GM12878 (cell line): Measurements from ENCODE around the gene SNX32. TPM values are rescaled to one million over a fixed set of nuclear protein-coding genes. Genes with fewer than 3 reads are reported as not detected.

Source experiments
- EGR1 ChIP-seq, 2 experiments: IDR thresholded peaks; 1 replicate in 1 of 2; 2 replicates in 1 of 2; pipeline ENCODE4 v1.6.1; 2011 to 2012; ENCODE audit warnings: low read depth in 2 of 2, low read length in 2 of 2, borderline replicate concordance in 1 of 2, mild to moderate bottlenecking in 1 of 2, moderate library complexity in 1 of 2
- HDAC6 ChIP-seq: fragments of 200-600 bp; sonication (generic); IDR thresholded peaks from one replicate; pipeline ENCODE4 v1.8.0; 2017; ENCODE audit warnings: antibody characterized with exemption; ENCODE audit not compliant: unreplicated experiment
- IKZF1 ChIP-seq: fragments of 450-650 bp; conservative IDR thresholded peaks from 2 replicates; pipeline ENCODE4 v1.6.1; 2017; ENCODE audit warnings: antibody characterized with exemption, mild to moderate bottlenecking
- JUNB ChIP-seq: IDR thresholded peaks from 2 replicates; pipeline ENCODE4 v1.6.1; 2016; ENCODE audit warnings: antibody characterized with exemption, mild to moderate bottlenecking
- KAT2A ChIP-seq: conservative IDR thresholded peaks from 2 replicates; pipeline ENCODE4 v1.6.1; 2011; ENCODE audit warnings: low read depth, low read length; ENCODE audit not compliant: control insufficient read depth
- LARP7 ChIP-seq: fragments of 450-650 bp; IDR thresholded peaks from 2 replicates; pipeline ENCODE4 v1.6.1; 2017; ENCODE audit warnings: mild to moderate bottlenecking
- MYC ChIP-seq: IDR thresholded peaks from 2 replicates; pipeline ENCODE4 v1.6.1; 2011; ENCODE audit warnings: mild to moderate bottlenecking, low read length, moderate library complexity, inconsistent platforms; ENCODE audit not compliant: insufficient read depth, insufficient replicate concordance, insufficient read length, severe bottlenecking
- PML ChIP-seq: IDR thresholded peaks from 2 replicates; pipeline ENCODE4 v1.6.1; 2012; ENCODE audit warnings: low read length, inconsistent platforms
- RAD51 ChIP-seq: fragments of 450-650 bp; IDR thresholded peaks from 2 replicates; pipeline ENCODE4 v1.6.1; 2016; ENCODE audit warnings: moderate library complexity, mild to moderate bottlenecking, inconsistent platforms
- SMAD1 ChIP-seq: fragments of 450-650 bp; IDR thresholded peaks from 2 replicates; pipeline ENCODE4 v1.6.1; 2018; ENCODE audit warnings: mild to moderate bottlenecking, low read depth; ENCODE audit not compliant: partially characterized antibody
- SP1 ChIP-seq: IDR thresholded peaks from one replicate; pipeline ENCODE4 v1.6.1; 2011; ENCODE audit warnings: low read depth, low read length
- SRF ChIP-seq, 2 experiments: IDR thresholded peaks; 2 replicates each; pipeline ENCODE4 v1.6.1; 2011; ENCODE audit warnings: low read depth in 2 of 2, low read length in 2 of 2, mild to moderate bottlenecking in 1 of 2, moderate library complexity in 1 of 2
- TCF3 ChIP-seq: IDR thresholded peaks from 2 replicates; pipeline ENCODE4 v1.6.1; 2012; ENCODE audit warnings: low read depth, mild to moderate bottlenecking, low read length, borderline replicate concordance; ENCODE audit not compliant: insufficient read depth
- YY1 ChIP-seq: IDR thresholded peaks from 2 replicates; pipeline ENCODE4 v1.6.1; 2011; ENCODE audit warnings: low read depth, mild to moderate bottlenecking, low read length
- ZSCAN29 ChIP-seq: fragments of 450-650 bp; IDR thresholded peaks from 2 replicates; pipeline ENCODE4 v1.6.1; 2017; ENCODE audit warnings: mild to moderate bottlenecking, moderate library complexity
- polyA plus RNA-seq, 11 experiments: library from polyadenylated mRNA; depleted of rRNA in 4 of 11; unstranded in 6 of 11; stranded (reverse) in 5 of 11; fragments of >200 nt; fragmentation: Nextera tagmentation in 4 of 11; fragmentation: Illumina TruSeq in 1 of 11; extraction: Ambion mirVana in 4 of 11; extraction: Trizol in 1 of 11; gene quantifications; 1 replicate in 1 of 11; 2 replicates in 10 of 11; pipeline versions ENCODE4 v1.2.1 to v1.2.3, GENCODE V29; 2011 to 2016; ENCODE audit warnings: inconsistent platforms in 2 of 11, missing spikeins in 2 of 11, low read depth in 1 of 11
- total RNA-seq, 4 experiments: library from RNA; depleted of rRNA in 3 of 4; stranded (reverse); fragments of >200 nt in 3 of 4; fragmentation: Illumina TruSeq in 1 of 4; extraction: Trizol in 1 of 4; gene quantifications; 2 replicates each; pipeline versions ENCODE4 v1.2.1 to v1.2.3, GENCODE V29; 2013 to 2021
- TF ChIP-seq, protein P1 (sequence below): fragments of 450-650 bp; IDR thresholded peaks from 2 replicates; pipeline ENCODE4 v1.6.1; 2016; ENCODE audit warnings: mild to moderate bottlenecking, moderate library complexity, borderline replicate concordance
- TF ChIP-seq, protein P2 (sequence below): fragments of 450-650 bp; formaldehyde crosslinking; IDR thresholded peaks from 2 replicates; pipeline ENCODE4 v1.5.0; 2022; ENCODE audit warnings: mild to moderate bottlenecking, missing genetic modification characterization
- TF ChIP-seq, protein P3 (sequence below): IDR thresholded peaks from 2 replicates; pipeline ENCODE4 v1.6.1; 2012; ENCODE audit warnings: low read depth, low read length, improper control_type of control experiment
- TF ChIP-seq, protein P4 (sequence below): IDR thresholded peaks from 2 replicates; pipeline ENCODE4 v1.6.1; 2012; ENCODE audit warnings: low read depth, low read length, improper control_type of control experiment
- TF ChIP-seq, protein P5 (sequence below): fragments of 450-650 bp; IDR thresholded peaks from 2 replicates; pipeline ENCODE4 v1.6.1; 2017; ENCODE audit warnings: borderline replicate concordance

SNX32 gene
- total and polyA plus RNA-seq, 10 of the 15 experiments (the other 5 are each of a cell fraction or from before 2014, with no cell fraction given), result 0.04 to 1.5 (median 0.11) TPM; not detected in 1

DNA sequence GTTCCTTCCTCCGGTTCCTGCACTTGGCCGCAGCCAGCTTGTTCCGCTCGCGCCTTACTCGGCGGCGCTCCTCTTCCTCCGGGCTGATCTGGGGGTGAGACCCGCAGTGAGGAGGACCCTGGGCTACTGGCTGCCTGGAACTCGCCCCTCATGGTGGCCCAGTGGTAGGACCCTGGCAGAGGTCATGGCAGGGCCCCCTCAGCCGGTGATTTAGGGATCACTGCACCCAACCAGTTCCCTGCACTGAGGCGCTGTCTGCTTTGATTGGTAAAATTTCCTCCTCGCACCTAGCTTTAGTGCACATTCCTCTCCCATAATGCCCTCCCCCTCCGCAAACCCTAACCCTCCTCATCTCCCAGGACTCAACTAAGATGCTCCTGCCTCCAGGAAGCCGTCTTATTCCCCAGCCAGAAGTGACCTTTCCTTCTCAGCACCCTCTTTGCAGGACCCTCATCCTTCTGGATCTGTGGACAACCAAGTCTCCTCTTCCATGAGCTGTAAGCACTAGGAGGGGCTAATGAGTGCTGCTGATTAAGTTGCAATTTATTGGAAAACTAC lies 60.4 kb downstream of the SNX32 start (continued):
- TF ChIP-seq, protein P1, sequence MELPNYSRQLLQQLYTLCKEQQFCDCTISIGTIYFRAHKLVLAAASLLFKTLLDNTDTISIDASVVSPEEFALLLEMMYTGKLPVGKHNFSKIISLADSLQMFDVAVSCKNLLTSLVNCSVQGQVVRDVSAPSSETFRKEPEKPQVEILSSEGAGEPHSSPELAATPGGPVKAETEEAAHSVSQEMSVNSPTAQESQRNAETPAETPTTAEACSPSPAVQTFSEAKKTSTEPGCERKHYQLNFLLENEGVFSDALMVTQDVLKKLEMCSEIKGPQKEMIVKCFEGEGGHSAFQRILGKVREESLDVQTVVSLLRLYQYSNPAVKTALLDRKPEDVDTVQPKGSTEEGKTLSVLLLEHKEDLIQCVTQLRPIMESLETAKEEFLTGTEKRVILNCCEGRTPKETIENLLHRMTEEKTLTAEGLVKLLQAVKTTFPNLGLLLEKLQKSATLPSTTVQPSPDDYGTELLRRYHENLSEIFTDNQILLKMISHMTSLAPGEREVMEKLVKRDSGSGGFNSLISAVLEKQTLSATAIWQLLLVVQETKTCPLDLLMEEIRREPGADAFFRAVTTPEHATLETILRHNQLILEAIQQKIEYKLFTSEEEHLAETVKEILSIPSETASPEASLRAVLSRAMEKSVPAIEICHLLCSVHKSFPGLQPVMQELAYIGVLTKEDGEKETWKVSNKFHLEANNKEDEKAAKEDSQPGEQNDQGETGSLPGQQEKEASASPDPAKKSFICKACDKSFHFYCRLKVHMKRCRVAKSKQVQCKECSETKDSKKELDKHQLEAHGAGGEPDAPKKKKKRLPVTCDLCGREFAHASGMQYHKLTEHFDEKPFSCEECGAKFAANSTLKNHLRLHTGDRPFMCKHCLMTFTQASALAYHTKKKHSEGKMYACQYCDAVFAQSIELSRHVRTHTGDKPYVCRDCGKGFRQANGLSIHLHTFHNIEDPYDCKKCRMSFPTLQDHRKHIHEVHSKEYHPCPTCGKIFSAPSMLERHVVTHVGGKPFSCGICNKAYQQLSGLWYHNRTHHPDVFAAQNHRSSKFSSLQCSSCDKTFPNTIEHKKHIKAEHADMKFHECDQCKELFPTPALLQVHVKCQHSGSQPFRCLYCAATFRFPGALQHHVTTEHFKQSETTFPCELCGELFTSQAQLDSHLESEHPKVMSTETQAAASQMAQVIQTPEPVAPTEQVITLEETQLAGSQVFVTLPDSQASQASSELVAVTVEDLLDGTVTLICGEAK, result peak; percentile 79
- TF ChIP-seq SMAD1 (no peak), KAT2A (no peak), JUNB (no peak), IKZF1 (peak; percentile 66), YY1 (no peak), SP1 (no peak), RAD51 (no peak), MYC (no peak), ZSCAN29 (no peak), SRF (IDR thresholded peaks at IDR 0.05; ENCODE audit: low read depth in 2 of 2, low read length in 2 of 2) (peak in 1 of 2 experiments; percentile 18; a peak in 1 of 4 replicates), HDAC6 (no peak), EGR1 (IDR thresholded peaks at IDR 0.05; ENCODE audit: borderline replicate concordance in 1 of 2, low read depth in 2 of 2, low read length in 2 of 2) (no peak), LARP7 (0 out of 2 replicates have a peak, but pooled peaks have one; percentile 25), TCF3 (0 out of 2 replicates have a peak, but pooled peaks have one; percentile 50), PML (no peak)
- TF ChIP-seq, protein P2, sequence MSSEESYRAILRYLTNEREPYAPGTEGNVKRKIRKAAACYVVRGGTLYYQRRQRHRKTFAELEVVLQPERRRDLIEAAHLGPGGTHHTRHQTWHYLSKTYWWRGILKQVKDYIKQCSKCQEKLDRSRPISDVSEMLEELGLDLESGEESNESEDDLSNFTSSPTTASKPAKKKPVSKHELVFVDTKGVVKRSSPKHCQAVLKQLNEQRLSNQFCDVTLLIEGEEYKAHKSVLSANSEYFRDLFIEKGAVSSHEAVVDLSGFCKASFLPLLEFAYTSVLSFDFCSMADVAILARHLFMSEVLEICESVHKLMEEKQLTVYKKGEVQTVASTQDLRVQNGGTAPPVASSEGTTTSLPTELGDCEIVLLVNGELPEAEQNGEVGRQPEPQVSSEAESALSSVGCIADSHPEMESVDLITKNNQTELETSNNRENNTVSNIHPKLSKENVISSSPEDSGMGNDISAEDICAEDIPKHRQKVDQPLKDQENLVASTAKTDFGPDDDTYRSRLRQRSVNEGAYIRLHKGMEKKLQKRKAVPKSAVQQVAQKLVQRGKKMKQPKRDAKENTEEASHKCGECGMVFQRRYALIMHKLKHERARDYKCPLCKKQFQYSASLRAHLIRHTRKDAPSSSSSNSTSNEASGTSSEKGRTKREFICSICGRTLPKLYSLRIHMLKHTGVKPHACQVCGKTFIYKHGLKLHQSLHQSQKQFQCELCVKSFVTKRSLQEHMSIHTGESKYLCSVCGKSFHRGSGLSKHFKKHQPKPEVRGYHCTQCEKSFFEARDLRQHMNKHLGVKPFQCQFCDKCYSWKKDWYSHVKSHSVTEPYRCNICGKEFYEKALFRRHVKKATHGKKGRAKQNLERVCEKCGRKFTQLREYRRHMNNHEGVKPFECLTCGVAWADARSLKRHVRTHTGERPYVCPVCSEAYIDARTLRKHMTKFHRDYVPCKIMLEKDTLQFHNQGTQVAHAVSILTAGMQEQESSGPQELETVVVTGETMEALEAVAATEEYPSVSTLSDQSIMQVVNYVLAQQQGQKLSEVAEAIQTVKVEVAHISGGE, result peak; percentile 53
- TF ChIP-seq, protein P3, sequence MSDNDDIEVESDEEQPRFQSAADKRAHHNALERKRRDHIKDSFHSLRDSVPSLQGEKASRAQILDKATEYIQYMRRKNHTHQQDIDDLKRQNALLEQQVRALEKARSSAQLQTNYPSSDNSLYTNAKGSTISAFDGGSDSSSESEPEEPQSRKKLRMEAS, result no peak
- TF ChIP-seq, protein P4, sequence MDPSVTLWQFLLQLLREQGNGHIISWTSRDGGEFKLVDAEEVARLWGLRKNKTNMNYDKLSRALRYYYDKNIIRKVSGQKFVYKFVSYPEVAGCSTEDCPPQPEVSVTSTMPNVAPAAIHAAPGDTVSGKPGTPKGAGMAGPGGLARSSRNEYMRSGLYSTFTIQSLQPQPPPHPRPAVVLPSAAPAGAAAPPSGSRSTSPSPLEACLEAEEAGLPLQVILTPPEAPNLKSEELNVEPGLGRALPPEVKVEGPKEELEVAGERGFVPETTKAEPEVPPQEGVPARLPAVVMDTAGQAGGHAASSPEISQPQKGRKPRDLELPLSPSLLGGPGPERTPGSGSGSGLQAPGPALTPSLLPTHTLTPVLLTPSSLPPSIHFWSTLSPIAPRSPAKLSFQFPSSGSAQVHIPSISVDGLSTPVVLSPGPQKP, result no peak; the same call in 1 of the 2 replicates
- TF ChIP-seq, protein P5, sequence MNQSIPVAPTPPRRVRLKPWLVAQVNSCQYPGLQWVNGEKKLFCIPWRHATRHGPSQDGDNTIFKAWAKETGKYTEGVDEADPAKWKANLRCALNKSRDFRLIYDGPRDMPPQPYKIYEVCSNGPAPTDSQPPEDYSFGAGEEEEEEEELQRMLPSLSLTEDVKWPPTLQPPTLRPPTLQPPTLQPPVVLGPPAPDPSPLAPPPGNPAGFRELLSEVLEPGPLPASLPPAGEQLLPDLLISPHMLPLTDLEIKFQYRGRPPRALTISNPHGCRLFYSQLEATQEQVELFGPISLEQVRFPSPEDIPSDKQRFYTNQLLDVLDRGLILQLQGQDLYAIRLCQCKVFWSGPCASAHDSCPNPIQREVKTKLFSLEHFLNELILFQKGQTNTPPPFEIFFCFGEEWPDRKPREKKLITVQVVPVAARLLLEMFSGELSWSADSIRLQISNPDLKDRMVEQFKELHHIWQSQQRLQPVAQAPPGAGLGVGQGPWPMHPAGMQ, result no peak
